HepG2 (cell line): Measurements from ENCODE around the gene SMTNL2. TPM values are rescaled to one million over a fixed set of nuclear protein-coding genes. Genes with fewer than 3 reads are reported as not detected.

ENCODE experiments used
- AHR ChIP-seq: IDR thresholded peaks from 2 replicates; pipeline ENCODE4 v1.6.1; 2018; ENCODE audit warnings: missing genetic modification reagents, missing compliant biosample characterization
- ATF1 ChIP-seq: IDR thresholded peaks from 2 replicates; pipeline ENCODE4 v1.6.1; 2016; ENCODE audit warnings: mild to moderate bottlenecking, control low read depth
- HNF4A ChIP-seq: sonication (generic); formaldehyde crosslinking; IDR thresholded peaks from 2 replicates; pipeline ENCODE4 v1.4.0; 2020; ENCODE audit warnings: missing genetic modification reagents
- JUND ChIP-seq: sonication (generic); formaldehyde crosslinking; IDR thresholded peaks from 2 replicates; pipeline ENCODE4 v1.8.0; 2022; ENCODE audit warnings: mild to moderate bottlenecking, missing genetic modification reagents
- KDM1A ChIP-seq: IDR thresholded peaks from 2 replicates; pipeline ENCODE4 v1.6.1; 2016; ENCODE audit warnings: missing compliant biosample characterization
- MTA1 ChIP-seq: sonication (generic); formaldehyde crosslinking; IDR thresholded peaks from 2 replicates; pipeline ENCODE4 v1.4.0; 2020; ENCODE audit warnings: missing genetic modification reagents, mild to moderate bottlenecking, borderline replicate concordance
- RARG ChIP-seq: sonication (generic); formaldehyde crosslinking; IDR thresholded peaks from 2 replicates; pipeline ENCODE4 v1.4.0; 2020; ENCODE audit warnings: low read depth, mild to moderate bottlenecking, missing genetic modification reagents
- RORA ChIP-seq: sonication (generic); formaldehyde crosslinking; IDR thresholded peaks from 2 replicates; pipeline ENCODE4 v1.5.0; 2020; ENCODE audit warnings: mild to moderate bottlenecking, missing genetic modification reagents, moderate library complexity
- SALL1 ChIP-seq: sonication (generic); formaldehyde crosslinking; IDR thresholded peaks from 2 replicates; pipeline ENCODE4 v1.8.0; 2022; ENCODE audit warnings: mild to moderate bottlenecking, missing genetic modification reagents
- SMC3 ChIP-seq: IDR thresholded peaks from 2 replicates; pipeline ENCODE4 v1.6.1; 2011; ENCODE audit warnings: low read length, improper control_type of control experiment
- SOX6 ChIP-seq, 2 experiments: fragments of 450-650 bp in 1 of 2; sonication (generic) in 1 of 2; formaldehyde crosslinking in 1 of 2; IDR thresholded peaks; 2 replicates each; pipeline versions ENCODE4 v1.4.0 to v1.6.1; 2017 to 2020; ENCODE audit warnings: antibody characterized with exemption in 1 of 2, mild to moderate bottlenecking in 1 of 2, missing genetic modification reagents in 1 of 2
- TEAD2 ChIP-seq: sonication (generic); formaldehyde crosslinking; IDR thresholded peaks from 2 replicates; pipeline ENCODE4 v1.9.0; 2021; ENCODE audit warnings: missing genetic modification reagents
- TFE3 ChIP-seq: IDR thresholded peaks from 2 replicates; pipeline ENCODE4 v1.6.1; 2016
- ZBTB33 ChIP-seq: sonication (generic); formaldehyde crosslinking; IDR thresholded peaks from 2 replicates; pipeline ENCODE4 v1.4.0; 2020; ENCODE audit warnings: missing genetic modification reagents
- ZNF160 ChIP-seq: sonication (generic); formaldehyde crosslinking; IDR thresholded peaks from 2 replicates; pipeline ENCODE4 v1.8.0; 2022; ENCODE audit warnings: mild to moderate bottlenecking, inconsistent platforms, missing genetic modification reagents
- ZNF781 ChIP-seq: sonication (generic); formaldehyde crosslinking; IDR thresholded peaks from 2 replicates; pipeline ENCODE4 v1.5.1; 2020; ENCODE audit warnings: borderline replicate concordance, mild to moderate bottlenecking, missing genetic modification reagents; ENCODE audit errors: not compliant biosample characterization
- polyA plus RNA-seq, 8 experiments: library from polyadenylated mRNA; depleted of rRNA in 3 of 8; stranded (reverse) in 7 of 8; unstranded in 1 of 8; fragments of >200 nt; fragmentation: Illumina TruSeq in 4 of 8; extraction: Trizol in 4 of 8; gene quantifications; 2 replicates each; pipeline versions ENCODE4 v1.2.1 to v1.2.3, GENCODE V29; 2011 to 2016; ENCODE audit warnings: low read depth in 4 of 8, missing spikeins in 1 of 8, mixed read lengths in 1 of 8; ENCODE audit not compliant: insufficient read depth in 1 of 8
- total RNA-seq, 5 experiments: library from RNA; depleted of rRNA; stranded (reverse); fragments of >200 nt; fragmentation: Illumina TruSeq; extraction: Trizol; gene quantifications; 2 replicates each; pipeline ENCODE4 v1.2.3, GENCODE V29; 2016; ENCODE audit warnings: low read depth in 1 of 5

The SMTNL2 gene
- total and polyA plus RNA-seq, 2 of the 13 experiments (the other 11 are each of a cell fraction or from before 2014, with no cell fraction given), result 0.41 to 5.1 TPM

GRCh38 chr17:4560837-4561256 lies 23.5 kb upstream of the SMTNL2 start (continued):
- TF ChIP-seq TFE3 (CRISPR knock-in tag) (0 out of 2 replicates have a peak, but pooled peaks have one; percentile 33), RORA (no peak), KDM1A (no peak), TEAD2 (CRISPR knock-in tag) (no peak), JUND (no peak), SOX6 (IDR thresholded peaks at IDR 0.05) (no peak), SOX6 (CRISPR knock-in tag; IDR thresholded peaks at IDR 0.05) (peak; percentile 44), AHR (peak; percentile 35; the same call in 1 of the 2 replicates), MTA1 (CRISPR knock-in tag) (no peak), SMC3 (peak; percentile 22; the same call in 1 of the 2 replicates), ATF1 (no peak), ZNF160 (CRISPR knock-in tag) (no peak), HNF4A (CRISPR knock-in tag) (peak; percentile 68), ZBTB33 (CRISPR knock-in tag) (0 out of 2 replicates have a peak, but pooled peaks have one; percentile 6), RARG (CRISPR knock-in tag) (no peak), SALL1 (CRISPR knock-in tag) (peak; percentile 19; the same call in 1 of the 2 replicates), ZNF781 (no peak)
